Subcutaneous adipose tissue (tissue), 4 donors: Measurements from ENCODE around the gene ARHGAP45. TPM values are rescaled to one million over a fixed set of nuclear protein-coding genes. Genes with fewer than 3 reads are reported as not detected.

Experiments used
- CTCF ChIP-seq: fragments of 450-650 bp; IDR thresholded peaks from one replicate; pipeline ENCODE4 v1.5.1; 2016; ENCODE audit warnings: low read depth, mild to moderate bottlenecking, control low read depth, antibody characterized with exemption, moderate library complexity
- total RNA-seq, 4 donors: library from RNA; depleted of rRNA; stranded (reverse); fragments of >200 nt; gene quantifications; one replicate each; pipeline ENCODE4 v1.1.0, GENCODE V29; 2016

Gene ARHGAP45
- total RNA-seq, 4 donors from 2014 or later, result 31.3 to 52.5 (median 44.0) TPM

- no peak for TF ChIP-seq CTCF
Measured at GRCh38 chr19:1128106-1128505, 61.1 kb downstream of the ARHGAP45 start.

GRCh38 chr19:1129535-1129934 is 62.6 kb downstream of the ARHGAP45 start:
- no peak for TF ChIP-seq CTCF

- no peak for TF ChIP-seq CTCF
Measured at GRCh38 chr19:1130771-1131717, 64.1 kb downstream of the ARHGAP45 start.

GRCh38 chr19:1131718-1132551 is 65.0 kb downstream of the ARHGAP45 start:
- no peak for TF ChIP-seq CTCF

GRCh38 chr19:1132552-1133383 is 65.8 kb downstream of the ARHGAP45 start:
- TF ChIP-seq CTCF, result no peak

- no peak for TF ChIP-seq CTCF
Measured at GRCh38 chr19:1133471-1133929, 66.5 kb downstream of the ARHGAP45 start.
